GM13977 (cell line): Measurements from ENCODE around the gene ACOT9.
"Not testable (repeated sequence)": the region's sequence is repeated elsewhere in the genome, so short reads cannot be mapped to it uniquely, and the experiment has no call there.

Experiments used
- DNase-seq: peaks from one replicate; pipeline ENCODE4 v3.0.0; 2012; ENCODE audit warnings: low spot score
- CTCF ChIP-seq: IDR thresholded peaks from 2 replicates; pipeline ENCODE4 v1.5.1; 2012; ENCODE audit warnings: mild to moderate bottlenecking, control low read depth; ENCODE audit not compliant: insufficient read depth; ENCODE audit errors: extremely low read depth, missing control alignments
- in situ Hi-C: fragments of 300-500 bp; cut with MboI; formaldehyde crosslinking; loops from one replicate; pipeline ENCODE4 v1.12.0; 2022; ENCODE audit warnings: low sequenced_read_pairs, low pct_unique_long_range_greater_than_20kb, mixed read lengths, inconsistent platforms; ENCODE audit not compliant: unreplicated experiment

ACOT9 gene

GRCh38 chrX:23704673-23705206 lies 38.3 kb downstream of the ACOT9 start:
- no peak for DNase-seq
- TF ChIP-seq CTCF, result no peak
- in situ Hi-C loops, result no loop called here

- no peak for TF ChIP-seq CTCF
- no peak for DNase-seq
- in situ Hi-C loops, result loop anchor here (10.0 kb wide), 1 partner anchor 205 kb away; the partner anchor contains the start of genes APOO and CXorf58
These were observed 43.4 kb downstream of the ACOT9 start for GRCh38 chrX:23699636-23700194.

- TF ChIP-seq CTCF, result peak; percentile 65
- in situ Hi-C loops, result loop anchor here (10.0 kb wide), 1 partner anchor 210 kb away; the partner anchor contains the start of genes APOO and CXorf58
- peak; percentile 67 for DNase-seq
These were observed 48.5 kb downstream of the ACOT9 start for GRCh38 chrX:23694606-23695005.

GRCh38 chrX:23692166-23692565 lies 50.9 kb downstream of the ACOT9 start:
- no peak for TF ChIP-seq CTCF
- no peak for DNase-seq
- in situ Hi-C loops, result loop anchor here (10.0 kb wide), 1 partner anchor 213 kb away; the partner anchor contains the start of genes APOO and CXorf58

GRCh38 chrX:23676486-23676885 lies 66.6 kb downstream of the ACOT9 start:
- DNase-seq, in situ Hi-C loops: not testable (repeated sequence)

GRCh38 chrX:23673108-23673507 lies 70.0 kb downstream of the ACOT9 start:
- DNase-seq, result no peak
- in situ Hi-C loops, result no loop called here
- TF ChIP-seq CTCF, result no peak

GRCh38 chrX:23670528-23670927 lies 72.5 kb downstream of the ACOT9 start:
- in situ Hi-C loops, result no loop called here
- no peak for DNase-seq
- TF ChIP-seq CTCF, result no peak
